Cardiac fibroblast (primary cell): ENCODE results near the gene REELD1.

Experiments used
- DNase-seq, 2 donors: peaks; one replicate each; pipeline versions ENCODE4 v3.0.0 to v3.0.0-alpha.2; 2010; ENCODE audit warnings: low read depth in 2 of 2
- H3K4me3 ChIP-seq, 2 donors: replicated peaks in 1 of 2; 1 replicate in 1 of 2; 2 replicates in 1 of 2; pipeline ENCODE4 v1.5.1; 2011; ENCODE audit warnings: low read depth in 2 of 2, low read length in 2 of 2, mild to moderate bottlenecking in 2 of 2, moderate library complexity in 1 of 2
- CTCF ChIP-seq: IDR thresholded peaks from one replicate; pipeline ENCODE4 v1.5.1; 2011; ENCODE audit warnings: low read depth, mild to moderate bottlenecking, low read length, inconsistent platforms

The REELD1 gene

GRCh38 chr4:146237092-146237491 lies 22.8 kb downstream of the REELD1 start:
- TF ChIP-seq CTCF: no peak
- no peak for DNase-seq
- H3K4me3 ChIP-seq: no peak overlapping the region

- DNase-seq: no peak
- no peak overlapping the region for H3K4me3 ChIP-seq
- TF ChIP-seq CTCF: no peak
Observed at GRCh38 chr4:146238107-146238506, 23.8 kb downstream of the REELD1 start.

- no peak overlapping the region for H3K4me3 ChIP-seq
- peak; percentile 41 for TF ChIP-seq CTCF
- peak in 1 of 2 donors; percentile 38 for DNase-seq
Observed at GRCh38 chr4:146243141-146243882, 29.0 kb downstream of the REELD1 start.

- H3K4me3 ChIP-seq: no peak overlapping the region
- TF ChIP-seq CTCF: no peak
- no peak for DNase-seq
Observed at GRCh38 chr4:146243883-146244277, 29.5 kb downstream of the REELD1 start.

- TF ChIP-seq CTCF: no peak
- H3K4me3 ChIP-seq: no peak overlapping the region
- peak in 1 of 2 donors; percentile 38 for DNase-seq
Observed at GRCh38 chr4:146244496-146244895, 30.2 kb downstream of the REELD1 start.

GRCh38 chr4:146245246-146245645 lies 30.9 kb downstream of the REELD1 start:
- no peak for TF ChIP-seq CTCF
- no peak overlapping the region for H3K4me3 ChIP-seq
- peak in 1 of 2 donors; percentile 11 for DNase-seq

- no peak for TF ChIP-seq CTCF
Observed at GRCh38 chr4:146245850-146246249, 31.5 kb downstream of the REELD1 start.

More at GRCh38 chr4:146245850-146246249, 31.5 kb downstream of the REELD1 start:
- DNase-seq: no peak
- no peak overlapping the region for H3K4me3 ChIP-seq
